Loucy (cell line): ENCODE results near the gene SCAPER.

ENCODE experiments used
- H2AFZ ChIP-seq: fragments of 200-600 bp; sonication (generic); 2 replicates; pipeline ENCODE4 v1.6.0; 2016; ENCODE audit warnings: antibody characterized with exemption, mild to moderate bottlenecking, low read length, moderate library complexity
- H3F3A ChIP-seq: fragments of 200-600 bp; 2 replicates; pipeline ENCODE4 v1.6.0; 2016; ENCODE audit warnings: antibody characterized with exemption, low read depth, mild to moderate bottlenecking
- H3K27me3 ChIP-seq: fragments of 200-600 bp; sonication (generic); 2 replicates; pipeline ENCODE4 v1.6.1; 2014; ENCODE audit warnings: low read length, mild to moderate bottlenecking; ENCODE audit not compliant: insufficient read depth, poor library complexity, severe bottlenecking
- H3K36me3 ChIP-seq: fragments of 200-600 bp; sonication (generic); 2 replicates; pipeline ENCODE4 v1.6.1; 2016; ENCODE audit warnings: low read length; ENCODE audit not compliant: insufficient read depth
- H3K4me1 ChIP-seq: fragments of 200-600 bp; sonication (generic); 2 replicates; pipeline ENCODE4 v1.5.1; 2014; ENCODE audit warnings: low read length, mild to moderate bottlenecking; ENCODE audit not compliant: insufficient read depth, poor library complexity, severe bottlenecking
- H3K4me2 ChIP-seq: fragments of 200-600 bp; sonication (generic); 2 replicates; pipeline ENCODE4 v1.6.0; 2014; ENCODE audit warnings: antibody characterized with exemption, low read length, low read depth, mild to moderate bottlenecking; ENCODE audit not compliant: poor library complexity, severe bottlenecking
- H3K4me3 ChIP-seq: fragments of 200-600 bp; sonication (generic); 2 replicates; pipeline ENCODE4 v1.5.1; 2014; ENCODE audit warnings: low read length, mild to moderate bottlenecking, mixed read lengths; ENCODE audit not compliant: poor library complexity, severe bottlenecking
- H3K79me2 ChIP-seq: fragments of 200-600 bp; sonication (generic); 2 replicates; pipeline ENCODE4 v1.6.1; 2014; ENCODE audit warnings: low read length; ENCODE audit not compliant: insufficient read depth
- H3K9ac ChIP-seq: fragments of 200-600 bp; sonication (generic); 2 replicates; pipeline ENCODE4 v1.6.0; 2014; ENCODE audit warnings: mild to moderate bottlenecking, low read depth, low read length, moderate library complexity; ENCODE audit not compliant: poor library complexity, severe bottlenecking
- H3K9me2 ChIP-seq: fragments of 200-600 bp; sonication (generic); replicated peaks from 2 replicates; pipeline ENCODE4 v1.6.1; 2016; ENCODE audit warnings: low read depth, low read length, mixed read lengths
- H3K9me3 ChIP-seq: fragments of 200-600 bp; sonication (generic); 2 replicates; pipeline ENCODE4 v1.6.1; 2014; ENCODE audit warnings: mild to moderate bottlenecking, antibody characterized with exemption, low read length, low read depth; ENCODE audit not compliant: insufficient read depth
- H4K20me1 ChIP-seq: fragments of 200-600 bp; sonication (generic); 2 replicates; pipeline ENCODE4 v1.6.0; 2014; ENCODE audit warnings: antibody characterized with exemption, low read length, mild to moderate bottlenecking; ENCODE audit not compliant: insufficient read depth, poor library complexity, severe bottlenecking
- EZH2phosphoT487 ChIP-seq: fragments of 200-600 bp; IDR thresholded peaks from 2 replicates; pipeline ENCODE4 v1.6.1; 2018; ENCODE audit warnings: antibody characterized with exemption, mild to moderate bottlenecking, moderate library complexity, borderline replicate concordance
- TF ChIP-seq, protein P1 (sequence below): fragments of 200-600 bp; sonication (generic); conservative IDR thresholded peaks from 2 replicates; pipeline ENCODE4 v1.5.1; 2014; ENCODE audit warnings: mild to moderate bottlenecking, antibody characterized with exemption, low read length

SCAPER gene

DNA sequence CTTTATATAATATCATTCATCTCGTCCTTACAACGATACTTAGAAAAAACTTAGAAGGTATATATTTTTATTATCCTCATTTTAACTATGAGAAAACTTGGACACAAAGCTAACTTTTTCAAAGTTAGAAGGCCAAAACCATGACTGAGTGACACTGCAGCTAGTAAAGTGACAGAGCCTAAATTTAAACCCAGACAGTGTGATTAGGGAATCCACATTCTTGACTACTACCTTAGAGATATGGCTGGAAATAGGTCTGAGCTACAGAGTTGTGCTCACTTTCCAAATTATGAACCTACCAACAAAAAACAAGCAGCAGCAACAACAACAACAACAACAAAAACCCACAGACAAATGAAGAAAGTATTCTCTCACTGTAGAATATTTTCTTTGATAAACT is 236.2 kb downstream of the SCAPER start:
- no peaks in the 10 kb centered on the region for H3K9me2 ChIP-seq
- H3K9ac ChIP-seq = no peak overlapping the region
- H3K4me2 ChIP-seq = no peak overlapping the region
- H4K20me1 ChIP-seq = no peaks in the 10 kb centered on the region
- no peaks in the 10 kb centered on the region for H3K79me2 ChIP-seq
- H3K36me3 ChIP-seq = no peaks in the 10 kb centered on the region
- TF ChIP-seq EZH2phosphoT487 = no peak
- TF ChIP-seq, protein P1, sequence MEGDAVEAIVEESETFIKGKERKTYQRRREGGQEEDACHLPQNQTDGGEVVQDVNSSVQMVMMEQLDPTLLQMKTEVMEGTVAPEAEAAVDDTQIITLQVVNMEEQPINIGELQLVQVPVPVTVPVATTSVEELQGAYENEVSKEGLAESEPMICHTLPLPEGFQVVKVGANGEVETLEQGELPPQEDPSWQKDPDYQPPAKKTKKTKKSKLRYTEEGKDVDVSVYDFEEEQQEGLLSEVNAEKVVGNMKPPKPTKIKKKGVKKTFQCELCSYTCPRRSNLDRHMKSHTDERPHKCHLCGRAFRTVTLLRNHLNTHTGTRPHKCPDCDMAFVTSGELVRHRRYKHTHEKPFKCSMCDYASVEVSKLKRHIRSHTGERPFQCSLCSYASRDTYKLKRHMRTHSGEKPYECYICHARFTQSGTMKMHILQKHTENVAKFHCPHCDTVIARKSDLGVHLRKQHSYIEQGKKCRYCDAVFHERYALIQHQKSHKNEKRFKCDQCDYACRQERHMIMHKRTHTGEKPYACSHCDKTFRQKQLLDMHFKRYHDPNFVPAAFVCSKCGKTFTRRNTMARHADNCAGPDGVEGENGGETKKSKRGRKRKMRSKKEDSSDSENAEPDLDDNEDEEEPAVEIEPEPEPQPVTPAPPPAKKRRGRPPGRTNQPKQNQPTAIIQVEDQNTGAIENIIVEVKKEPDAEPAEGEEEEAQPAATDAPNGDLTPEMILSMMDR = no peak
- no peaks in the 10 kb centered on the region for H3F3A ChIP-seq
- no peaks in the 10 kb centered on the region for H3K9me3 ChIP-seq
- H3K4me3 ChIP-seq = no peak overlapping the region
- no peaks in the 10 kb centered on the region for H3K27me3 ChIP-seq
- H2AFZ ChIP-seq = no peak overlapping the region
- no peaks in the 10 kb centered on the region for H3K4me1 ChIP-seq

DNA sequence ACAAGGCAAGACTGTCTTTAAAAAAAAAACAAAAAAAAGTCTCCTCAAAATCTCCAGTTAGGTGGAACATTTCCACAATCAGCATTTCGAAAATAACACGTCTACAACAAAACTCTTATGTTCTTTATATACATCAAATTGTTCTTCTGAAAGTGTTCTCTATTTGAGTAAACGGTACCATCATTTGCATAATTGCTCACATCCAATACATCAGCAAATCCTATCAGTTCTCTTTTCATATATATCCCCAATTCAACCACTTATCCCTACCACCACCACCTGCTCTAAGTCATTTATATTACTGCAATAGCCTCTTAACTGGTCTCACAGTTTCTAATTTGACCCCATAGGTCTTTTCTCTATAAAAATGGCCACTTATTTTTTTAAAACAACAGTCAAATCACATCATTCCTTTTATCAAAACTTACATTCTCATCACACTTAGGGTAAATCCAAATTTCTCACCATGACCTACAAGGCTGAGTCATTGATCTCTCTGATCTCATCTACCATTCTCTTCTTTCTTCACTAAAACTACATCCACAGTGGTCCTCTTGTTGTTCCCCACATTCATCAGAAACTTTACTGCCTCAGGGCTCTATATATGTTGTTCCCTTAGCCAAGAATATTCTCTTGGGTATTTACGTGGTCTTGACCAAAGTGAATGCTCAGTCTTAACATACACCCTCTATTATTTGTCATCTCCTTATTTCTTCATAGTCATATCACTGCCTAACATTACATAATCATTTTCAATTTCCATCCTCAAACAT is 237.0 kb downstream of the SCAPER start:
- Histone ChIP-seq H2AFZ (no peak overlapping the region), H3K4me1 (no peaks in the 10 kb centered on the region), H3K4me2 (no peak overlapping the region), H3K9me2 (no peaks in the 10 kb centered on the region), H4K20me1 (no peaks in the 10 kb centered on the region), H3F3A (no peaks in the 10 kb centered on the region), H3K27me3 (no peaks in the 10 kb centered on the region), H3K36me3 (no peaks in the 10 kb centered on the region), H3K79me2 (no peaks in the 10 kb centered on the region), H3K9ac (no peak overlapping the region), H3K9me3 (no peaks in the 10 kb centered on the region), H3K4me3 (no peak overlapping the region)
- TF ChIP-seq, protein P1 = no peak
- TF ChIP-seq EZH2phosphoT487 = no peak

DNA sequence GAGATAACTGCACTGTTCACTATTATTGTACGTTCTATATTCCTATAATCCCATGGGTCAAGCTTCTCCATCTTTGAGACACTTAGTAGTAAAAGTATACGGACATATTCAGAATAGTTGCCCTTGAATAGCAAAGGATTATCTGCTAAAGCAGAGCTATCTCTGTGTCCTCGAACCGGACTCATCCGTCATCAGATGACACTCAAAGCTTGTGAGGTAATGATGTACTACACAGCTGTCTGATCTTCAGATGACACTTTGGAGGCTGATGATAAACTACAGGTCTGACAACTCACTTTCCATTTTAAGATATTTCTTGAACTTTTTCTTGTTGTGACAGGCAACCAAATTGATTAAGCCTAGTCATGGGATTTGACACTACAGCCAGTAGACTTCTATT is 240.2 kb downstream of the SCAPER start:
- no peaks in the 10 kb centered on the region for H3K27me3 ChIP-seq
- no peaks in the 10 kb centered on the region for H3K9me2 ChIP-seq
- no peaks in the 10 kb centered on the region for H3K9me3 ChIP-seq
- TF ChIP-seq, protein P1 = no peak
- TF ChIP-seq EZH2phosphoT487 = no peak
- H3K79me2 ChIP-seq = no peaks in the 10 kb centered on the region
- no peaks in the 10 kb centered on the region for H3K36me3 ChIP-seq
- H3K9ac ChIP-seq = no peak overlapping the region
- no peak overlapping the region for H3K4me3 ChIP-seq
- H3K4me1 ChIP-seq = no peaks in the 10 kb centered on the region
- H3F3A ChIP-seq = no peaks in the 10 kb centered on the region
- no peak overlapping the region for H2AFZ ChIP-seq
- H3K4me2 ChIP-seq = no peak overlapping the region
- H4K20me1 ChIP-seq = no peaks in the 10 kb centered on the region
